Measurements from ENCODE around the gene SIRPB1.

Gene SIRPB1

DNA sequence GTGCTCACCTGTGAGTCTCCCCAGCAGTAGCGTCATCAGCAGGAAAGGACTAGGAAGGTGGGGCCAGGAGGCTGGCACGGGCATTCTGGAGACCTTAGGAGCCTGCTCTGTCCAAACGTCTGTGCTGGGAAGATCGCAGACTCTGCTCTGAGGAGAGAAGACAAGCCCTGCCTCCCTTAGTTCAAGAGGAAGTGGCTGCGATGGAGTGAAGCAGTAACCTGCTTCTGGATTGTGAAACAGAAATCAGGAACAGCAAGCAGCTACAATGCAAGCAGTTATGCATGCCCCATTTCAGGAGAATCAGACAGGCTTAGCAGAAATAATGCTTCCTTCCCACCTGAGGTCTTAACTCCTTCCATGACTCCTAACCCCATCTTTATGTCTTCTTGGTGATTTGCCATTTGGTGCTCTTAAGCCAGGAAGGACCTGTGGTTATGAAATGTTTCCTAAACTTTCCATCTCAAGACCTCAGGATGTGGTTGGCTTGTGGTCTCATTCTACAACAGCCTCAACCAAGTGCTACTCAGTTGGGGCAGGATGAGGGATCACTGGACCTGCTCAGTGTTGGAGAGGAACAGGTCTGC lies at the start of gene SIRPB1:
Gene SIRPB1 (minus strand): TSS at position 149 of the 584 bp plus-strand sequence. CDS start 65 bp downstream, at position 84.
- no peak for DNase-seq (ENCODE audit: low spot score)
- TF ChIP-seq, protein P1, sequence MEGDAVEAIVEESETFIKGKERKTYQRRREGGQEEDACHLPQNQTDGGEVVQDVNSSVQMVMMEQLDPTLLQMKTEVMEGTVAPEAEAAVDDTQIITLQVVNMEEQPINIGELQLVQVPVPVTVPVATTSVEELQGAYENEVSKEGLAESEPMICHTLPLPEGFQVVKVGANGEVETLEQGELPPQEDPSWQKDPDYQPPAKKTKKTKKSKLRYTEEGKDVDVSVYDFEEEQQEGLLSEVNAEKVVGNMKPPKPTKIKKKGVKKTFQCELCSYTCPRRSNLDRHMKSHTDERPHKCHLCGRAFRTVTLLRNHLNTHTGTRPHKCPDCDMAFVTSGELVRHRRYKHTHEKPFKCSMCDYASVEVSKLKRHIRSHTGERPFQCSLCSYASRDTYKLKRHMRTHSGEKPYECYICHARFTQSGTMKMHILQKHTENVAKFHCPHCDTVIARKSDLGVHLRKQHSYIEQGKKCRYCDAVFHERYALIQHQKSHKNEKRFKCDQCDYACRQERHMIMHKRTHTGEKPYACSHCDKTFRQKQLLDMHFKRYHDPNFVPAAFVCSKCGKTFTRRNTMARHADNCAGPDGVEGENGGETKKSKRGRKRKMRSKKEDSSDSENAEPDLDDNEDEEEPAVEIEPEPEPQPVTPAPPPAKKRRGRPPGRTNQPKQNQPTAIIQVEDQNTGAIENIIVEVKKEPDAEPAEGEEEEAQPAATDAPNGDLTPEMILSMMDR (IDR thresholded peaks at IDR 0.05; ENCODE audit: extremely low read depth, insufficient read depth, missing control alignments): no peak
- in situ Hi-C loops (cut with MboI; ENCODE audit: low pct_unique_long_range_greater_than_20kb, low sequenced_read_pairs, unreplicated experiment): no loop called here

- no peak for DNase-seq (ENCODE audit: low spot score)
- in situ Hi-C loops (cut with MboI; ENCODE audit: low pct_unique_long_range_greater_than_20kb, low sequenced_read_pairs, unreplicated experiment): no loop called here
- TF ChIP-seq, protein P1 (IDR thresholded peaks at IDR 0.05; ENCODE audit: extremely low read depth, insufficient read depth, missing control alignments): no peak
These were observed 49.5 kb upstream of the SIRPB1 start for GRCh38 chr20:1669304-1669703.

- in situ Hi-C loops (cut with MboI; ENCODE audit: low pct_unique_long_range_greater_than_20kb, low sequenced_read_pairs, unreplicated experiment): no loop called here
- TF ChIP-seq, protein P1 (IDR thresholded peaks at IDR 0.05; ENCODE audit: extremely low read depth, insufficient read depth, missing control alignments): no peak
- DNase-seq (ENCODE audit: low spot score): no peak
These were observed 47.8 kb upstream of the SIRPB1 start for GRCh38 chr20:1667502-1668085.

- TF ChIP-seq, protein P1 (IDR thresholded peaks at IDR 0.05; ENCODE audit: extremely low read depth, insufficient read depth, missing control alignments): no peak
- DNase-seq (ENCODE audit: low spot score): no peak
- in situ Hi-C loops (cut with MboI; ENCODE audit: low pct_unique_long_range_greater_than_20kb, low sequenced_read_pairs, unreplicated experiment): no loop called here
These were observed 47.0 kb upstream of the SIRPB1 start for GRCh38 chr20:1666802-1667201.

DNA sequence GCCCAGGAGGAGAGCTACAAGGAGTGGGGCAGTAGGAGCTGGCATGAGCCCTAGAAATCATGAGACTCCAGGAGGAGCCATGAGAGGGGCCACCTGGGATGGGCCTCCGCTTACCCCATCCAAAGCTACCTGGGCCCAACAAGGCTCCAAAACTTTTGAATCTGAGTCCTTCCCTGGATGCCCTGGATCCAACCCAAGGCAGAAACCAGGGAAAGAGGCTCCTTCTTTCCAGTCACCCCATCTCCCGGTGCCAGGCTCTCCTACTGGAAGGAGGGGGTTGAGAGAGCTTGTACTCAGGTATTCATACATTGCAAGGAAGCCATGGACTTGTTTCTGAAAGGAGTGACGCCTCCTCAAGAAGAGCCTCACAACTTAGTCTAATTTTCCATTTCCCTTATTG lies 45.5 kb upstream of the SIRPB1 start:
- TF ChIP-seq, protein P1 (IDR thresholded peaks at IDR 0.05; ENCODE audit: extremely low read depth, insufficient read depth, missing control alignments): no peak
- DNase-seq (ENCODE audit: low spot score): no peak
- in situ Hi-C loops (cut with MboI; ENCODE audit: low pct_unique_long_range_greater_than_20kb, low sequenced_read_pairs, unreplicated experiment): no loop called here

- in situ Hi-C loops (cut with MboI; ENCODE audit: low pct_unique_long_range_greater_than_20kb, low sequenced_read_pairs, unreplicated experiment): no loop called here
- TF ChIP-seq, protein P1 (IDR thresholded peaks at IDR 0.05; ENCODE audit: extremely low read depth, insufficient read depth, missing control alignments): no peak
- DNase-seq (ENCODE audit: low spot score): peak; percentile 16
These were observed 45.1 kb upstream of the SIRPB1 start for GRCh38 chr20:1664911-1665310.
